Type B pancreatic cell (in vitro differentiated cells): ENCODE results near the gene WRNIP1. TPM values are rescaled to one million over a fixed set of nuclear protein-coding genes. Genes with fewer than 3 reads are reported as not detected.

ENCODE experiments used
- DNase-seq: peaks from one replicate; pipeline ENCODE4 v3.0.0; 2021; ENCODE audit warnings: mixed read lengths; ENCODE audit not compliant: unreplicated experiment; ENCODE audit errors: extremely low spot score
- H3K27ac Mint-ChIP-seq: 2 replicates; pipeline ENCODE4 v1.8.0; 2021; ENCODE audit warnings: mild to moderate bottlenecking, mixed read lengths
- H3K27me3 Mint-ChIP-seq: 2 replicates; pipeline ENCODE4 v1.8.0; 2021; ENCODE audit warnings: mixed read lengths
- H3K36me3 Mint-ChIP-seq: 2 replicates; pipeline ENCODE4 v1.8.0; 2021; ENCODE audit warnings: mixed read lengths
- H3K4me1 Mint-ChIP-seq: one replicate; pipeline ENCODE4 v1.8.0; 2021; ENCODE audit warnings: mixed read lengths; ENCODE audit not compliant: unreplicated experiment
- H3K4me3 Mint-ChIP-seq: 2 replicates; pipeline ENCODE4 v1.8.0; 2021; ENCODE audit warnings: mild to moderate bottlenecking, mixed read lengths
- H3K9me3 Mint-ChIP-seq: 2 replicates; pipeline ENCODE4 v1.8.0; 2021; ENCODE audit warnings: mixed read lengths
- total RNA-seq: library from RNA; stranded (reverse); gene quantifications from 2 replicates; pipeline ENCODE4 v1.2.1, GENCODE V29; 2021; ENCODE audit warnings: low replicate concordance
- TF ChIP-seq, protein P1 (sequence below): fragments of 200-600 bp; sonication (generic); conservative IDR thresholded peaks from 2 replicates; pipeline ENCODE4 v1.5.0; 2021; ENCODE audit warnings: antibody characterized with exemption, mild to moderate bottlenecking

Gene WRNIP1
- total RNA-seq, 1 donor from 2014 or later: 41.2 TPM

DNA sequence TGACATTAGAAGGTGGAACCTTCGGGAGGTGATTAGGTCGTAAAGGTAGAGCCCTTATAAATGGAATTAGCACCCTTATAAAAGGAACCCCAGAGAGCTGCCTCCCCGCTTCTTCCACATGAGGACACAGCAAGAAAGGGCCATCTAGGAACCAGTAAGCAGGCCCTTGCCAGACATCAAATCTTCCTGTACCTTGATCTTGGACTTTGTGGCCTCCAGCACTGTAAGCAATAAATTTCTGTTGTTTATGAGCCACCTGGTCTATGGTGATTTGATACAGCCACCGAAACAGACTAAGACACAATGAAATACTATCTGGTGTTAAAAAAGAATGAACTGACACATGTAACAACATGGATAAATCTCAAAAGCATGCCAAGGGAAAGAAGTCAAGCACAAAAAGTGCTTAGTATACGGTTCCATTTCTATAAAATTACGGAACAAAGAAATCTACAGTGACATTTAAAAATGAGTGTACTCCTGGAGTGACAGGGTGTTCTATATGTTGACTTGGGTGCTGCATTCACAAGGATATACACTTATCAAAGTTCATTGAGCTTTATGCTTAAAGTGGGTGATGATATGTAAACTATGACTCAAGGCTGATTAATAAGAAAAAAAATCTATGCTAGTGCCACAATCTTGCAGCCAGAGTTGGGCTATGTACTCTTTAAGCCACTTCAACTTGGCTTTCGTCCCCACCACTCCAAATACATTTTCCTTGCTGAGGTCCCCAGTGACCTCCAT lies 58.1 kb downstream of the WRNIP1 start:
- no peak overlapping the region for H3K4me3 Mint-ChIP-seq
- H3K27me3 Mint-ChIP-seq: peaks cover 2% of the 10 kb centered on the region
- peaks cover 3% of the 10 kb centered on the region for H3K36me3 Mint-ChIP-seq
- H3K9me3 Mint-ChIP-seq: no peaks in the 10 kb centered on the region
- H3K4me1 Mint-ChIP-seq: peaks cover 21% of the 10 kb centered on the region
- TF ChIP-seq, protein P1, sequence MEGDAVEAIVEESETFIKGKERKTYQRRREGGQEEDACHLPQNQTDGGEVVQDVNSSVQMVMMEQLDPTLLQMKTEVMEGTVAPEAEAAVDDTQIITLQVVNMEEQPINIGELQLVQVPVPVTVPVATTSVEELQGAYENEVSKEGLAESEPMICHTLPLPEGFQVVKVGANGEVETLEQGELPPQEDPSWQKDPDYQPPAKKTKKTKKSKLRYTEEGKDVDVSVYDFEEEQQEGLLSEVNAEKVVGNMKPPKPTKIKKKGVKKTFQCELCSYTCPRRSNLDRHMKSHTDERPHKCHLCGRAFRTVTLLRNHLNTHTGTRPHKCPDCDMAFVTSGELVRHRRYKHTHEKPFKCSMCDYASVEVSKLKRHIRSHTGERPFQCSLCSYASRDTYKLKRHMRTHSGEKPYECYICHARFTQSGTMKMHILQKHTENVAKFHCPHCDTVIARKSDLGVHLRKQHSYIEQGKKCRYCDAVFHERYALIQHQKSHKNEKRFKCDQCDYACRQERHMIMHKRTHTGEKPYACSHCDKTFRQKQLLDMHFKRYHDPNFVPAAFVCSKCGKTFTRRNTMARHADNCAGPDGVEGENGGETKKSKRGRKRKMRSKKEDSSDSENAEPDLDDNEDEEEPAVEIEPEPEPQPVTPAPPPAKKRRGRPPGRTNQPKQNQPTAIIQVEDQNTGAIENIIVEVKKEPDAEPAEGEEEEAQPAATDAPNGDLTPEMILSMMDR: no peak
- peak overlapping the region; percentile 67 for H3K27ac Mint-ChIP-seq
- DNase-seq: no peak

DNA sequence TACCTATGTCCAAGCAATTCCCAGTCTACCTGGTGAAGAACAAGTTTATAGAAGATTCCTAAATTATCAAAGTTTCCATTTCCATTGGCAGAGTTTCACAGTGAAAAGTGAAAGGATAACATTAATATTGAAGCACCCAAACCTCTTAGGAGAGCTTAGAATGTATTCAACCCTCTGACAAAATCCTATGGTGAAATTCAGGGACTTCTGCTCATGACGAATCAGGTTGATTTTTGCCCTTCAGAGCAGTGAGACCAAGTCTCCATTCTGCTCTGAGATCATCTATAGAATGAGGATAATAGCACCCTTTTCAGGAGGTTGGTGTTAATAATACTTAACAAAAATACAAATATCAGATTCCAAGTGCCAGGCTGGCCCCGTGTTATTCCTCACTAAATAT lies 60.9 kb downstream of the WRNIP1 start:
- H3K27ac Mint-ChIP-seq: no peak overlapping the region
- H3K36me3 Mint-ChIP-seq: peaks cover 3% of the 10 kb centered on the region
- no peaks in the 10 kb centered on the region for H3K27me3 Mint-ChIP-seq
- TF ChIP-seq, protein P1: no peak
- no peak for DNase-seq
- no peak overlapping the region for H3K4me3 Mint-ChIP-seq
- H3K4me1 Mint-ChIP-seq: no peaks in the 10 kb centered on the region
- H3K9me3 Mint-ChIP-seq: no peaks in the 10 kb centered on the region

DNA sequence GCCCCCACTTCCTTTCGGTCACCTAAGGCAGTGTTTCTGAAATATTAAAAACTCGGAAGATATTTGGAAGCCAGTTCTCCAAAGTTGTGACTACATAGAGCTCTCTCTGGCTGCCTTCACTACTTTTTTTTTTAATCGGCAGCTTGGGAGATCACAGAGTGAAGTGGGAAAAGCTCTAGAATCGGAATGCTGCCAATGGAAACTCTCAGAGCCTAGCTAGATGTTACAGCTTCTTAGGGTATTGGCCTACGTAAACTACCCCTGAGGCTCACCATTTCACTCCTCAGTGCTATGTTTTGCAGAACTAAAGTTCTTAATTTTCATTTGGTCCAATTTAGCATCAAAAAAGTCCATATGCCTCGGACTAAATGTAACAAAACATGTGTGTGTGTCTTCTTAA lies 61.9 kb downstream of the WRNIP1 start:
- Mint-ChIP-seq H3K27ac (no peak overlapping the region), H3K4me1 (no peaks in the 10 kb centered on the region)

DNA sequence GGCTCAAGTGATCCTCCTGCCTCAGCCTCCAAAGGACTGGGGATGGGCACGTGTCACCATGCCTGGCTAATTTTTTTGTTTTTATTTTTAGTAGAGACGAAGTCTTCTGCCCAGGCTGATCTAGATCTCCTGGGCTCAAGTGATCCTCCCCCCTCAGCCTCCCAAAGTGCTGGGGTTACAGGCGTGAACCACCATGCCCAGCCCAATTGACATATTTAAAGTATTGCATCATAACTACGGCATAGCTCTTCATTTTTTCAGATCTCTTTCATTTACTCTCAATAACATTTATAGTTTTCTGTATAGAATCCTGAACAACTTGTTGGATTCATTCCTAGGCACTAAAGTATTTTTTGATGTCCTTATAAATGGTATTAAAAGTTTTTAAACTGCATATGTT lies 63.4 kb downstream of the WRNIP1 start:
- Mint-ChIP-seq H3K27ac (no peak overlapping the region), H3K9me3 (no peaks in the 10 kb centered on the region), H3K36me3 (peaks cover 3% of the 10 kb centered on the region), H3K4me1 (no peaks in the 10 kb centered on the region), H3K27me3 (no peaks in the 10 kb centered on the region), H3K4me3 (no peak overlapping the region)
- TF ChIP-seq, protein P1: no peak
- no peak for DNase-seq

More for the DNA sequence above, 61.9 kb downstream of the WRNIP1 start:
- TF ChIP-seq, protein P1: no peak
- Mint-ChIP-seq H3K9me3 (no peaks in the 10 kb centered on the region), H3K4me3 (no peak overlapping the region), H3K27me3 (no peaks in the 10 kb centered on the region), H3K36me3 (peaks cover 3% of the 10 kb centered on the region)
- DNase-seq: no peak

DNA sequence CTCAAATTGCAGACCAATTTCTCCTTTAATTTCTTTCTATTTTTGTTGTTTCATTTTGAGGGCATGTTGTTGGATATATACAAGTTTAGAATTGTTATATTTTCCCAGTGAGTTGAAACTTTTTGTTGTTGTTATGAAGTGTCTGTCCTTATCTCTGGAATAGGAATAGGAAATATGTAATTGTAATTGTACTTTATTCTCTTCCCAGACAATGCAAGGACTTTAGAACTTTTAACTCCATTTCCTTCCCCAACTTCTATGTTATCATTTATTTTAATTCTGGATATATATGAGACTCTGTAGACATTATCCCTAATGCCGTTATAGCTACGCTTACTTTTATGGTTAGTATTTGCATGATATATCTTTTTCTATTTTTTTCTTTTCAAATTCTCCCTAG lies 64.1 kb downstream of the WRNIP1 start:
- H3K4me1 Mint-ChIP-seq: no peaks in the 10 kb centered on the region
- no peaks in the 10 kb centered on the region for H3K27me3 Mint-ChIP-seq
- H3K4me3 Mint-ChIP-seq: no peak overlapping the region
- TF ChIP-seq, protein P1: no peak
- no peaks in the 10 kb centered on the region for H3K9me3 Mint-ChIP-seq
- peaks cover 4% of the 10 kb centered on the region for H3K36me3 Mint-ChIP-seq
- no peak for DNase-seq
- no peak overlapping the region for H3K27ac Mint-ChIP-seq
